Right lobe of liver (tissue), 6 donors: ENCODE measurements around the gene DPYD. TPM values are rescaled to one million over a fixed set of nuclear protein-coding genes. Genes with fewer than 3 reads are reported as not detected.

ENCODE experiments used
- ATAC-seq, 4 donors: fragments of 200-7000 bp; cut with Tn5 transposase; one replicate each; pipeline ENCODE4 v1.9.1; 2020; ENCODE audit warnings: mild to moderate bottlenecking in 4 of 4, moderate library complexity in 4 of 4
- DNase-seq, 3 donors: peaks; one replicate each; pipeline ENCODE4 v3.0.0-alpha.2; 2020
- H3K27ac ChIP-seq, 3 donors: fragments of 200-600 bp; one replicate each; pipeline ENCODE4 v1.8.0; 2022
- H3K27me3 ChIP-seq, 2 donors: fragments of 200-600 bp; one replicate each; pipeline ENCODE4 v1.8.0; 2022
- H3K36me3 ChIP-seq, 4 donors: fragments of 200-600 bp; sonication (generic) in 1 of 4; one replicate each; pipeline versions ENCODE4 v1.5.1 to v1.8.0; 2017 to 2022; ENCODE audit warnings: control low read depth in 1 of 4
- H3K4me1 ChIP-seq, 4 donors: fragments of 200-600 bp; sonication (generic) in 1 of 4; one replicate each; pipeline versions ENCODE4 v1.5.1 to v1.8.0; 2017 to 2022; ENCODE audit warnings: control low read depth in 1 of 4
- H3K4me3 ChIP-seq, 3 donors: fragments of 200-600 bp; one replicate each; pipeline ENCODE4 v1.8.0; 2022
- H3K9me3 ChIP-seq, 4 donors: fragments of 200-600 bp; sonication (generic) in 1 of 4; one replicate each; pipeline versions ENCODE4 v1.5.1 to v1.8.0; 2017 to 2022; ENCODE audit warnings: control low read depth in 1 of 4
- CTCF ChIP-seq, 4 donors: fragments of 200-600 bp in 3 of 4; fragments of 450-650 bp in 1 of 4; IDR thresholded peaks; one replicate each; pipeline versions ENCODE4 v1.5.1 to v1.8.0; 2016 to 2022; ENCODE audit warnings: antibody characterized with exemption in 4 of 4, mild to moderate bottlenecking in 2 of 4
- POLR2A ChIP-seq: fragments of 450-650 bp; IDR thresholded peaks from one replicate; pipeline ENCODE4 v1.6.1; 2017; ENCODE audit warnings: antibody characterized with exemption, mild to moderate bottlenecking
- WGBS: methylation state at CpG from one replicate; pipeline ENCODE4 v1.1.6; 2018; ENCODE audit warnings: low coverage, low lambda C conversion rate; ENCODE audit not compliant: insufficient coverage; ENCODE audit errors: missing lambda C conversion rate; 5-methylcytosine and 5-hydroxymethylcytosine counted together
- intact Hi-C, 2 donors: fragments of 100-400 bp; cut with DNase I; formaldehyde crosslinking; loops; one replicate each; pipeline versions ENCODE4 v1.11.2 to v1.14.1; 2022
- total RNA-seq, 6 experiments: library from RNA; depleted of rRNA in 2 of 6; stranded (reverse); fragments of >200 nt in 2 of 6; fragmentation: NEBNext Ultra II Directional in 3 of 6; extraction: Animal tissue kit (Norgen Biotek cat#: 25700) in 3 of 6; gene quantifications; one replicate each; pipeline versions ENCODE4 v1.1.0 to v1.2.4, GENCODE V29; 2016 to 2023
- donor health status: DM: no; HTN: yes; CAD: no.
- donor health status: DM: no; HTN: no; CAD: no.
- donor health status: DM: no; HTN: no; CAD: no.
- donor health status: DM: no; HTN: yes; CAD: no.
- donor health status: DM: no; HTN: yes; CAD: no.

DPYD gene
- total RNA-seq, 6 experiments from 2014 or later: 25.2 to 74.4 (median 40.0) TPM

DNA sequence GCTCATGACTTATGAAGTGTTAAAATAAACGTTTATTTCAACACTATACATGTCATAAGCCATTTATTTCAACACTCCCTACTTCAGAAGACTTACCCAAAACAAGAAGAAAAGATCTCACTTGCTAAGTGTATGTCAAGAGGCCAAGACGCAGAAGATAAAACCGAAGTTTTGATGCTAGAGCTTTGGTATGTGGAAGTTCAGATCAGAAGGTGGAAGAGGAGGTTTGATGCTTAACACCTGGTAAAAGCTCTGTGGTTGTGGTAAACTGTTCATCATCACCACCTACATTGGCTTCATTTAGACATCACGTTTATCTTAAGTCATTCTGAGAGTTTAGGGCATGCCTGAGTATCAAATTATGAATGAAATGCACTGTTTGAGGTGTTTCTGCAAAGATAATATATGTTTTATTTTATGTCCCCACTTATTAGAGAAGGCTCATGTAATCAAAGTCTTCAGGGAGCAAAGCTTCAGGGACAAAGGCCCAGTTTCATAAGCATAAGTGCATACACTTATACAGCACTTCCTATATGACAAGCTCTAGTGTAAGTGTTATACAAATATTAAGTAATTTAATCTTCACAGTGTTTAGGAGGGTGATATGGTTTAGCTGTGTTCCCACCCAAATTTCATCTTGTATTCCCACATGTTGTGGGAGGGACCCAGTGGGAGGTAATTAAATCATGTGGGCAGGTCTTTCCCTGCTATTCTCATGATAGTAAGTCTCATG, 665.9 kb downstream of the DPYD start:
- no peaks in the 10 kb centered on the region for H3K36me3 ChIP-seq
- 65% methylated on average over 4 of the region's 4 CpGs for WGBS
- H3K9me3 ChIP-seq: no peaks in the 10 kb centered on the region
- ATAC-seq (no peak), DNase-seq (no peak)
- no peak overlapping the region for H3K4me3 ChIP-seq
- peaks cover 0 to 14% (median 6%) of the 10 kb centered on the region in 4 donors for H3K4me1 ChIP-seq
- intact Hi-C loops: no loop called here
- H3K27ac ChIP-seq: no peak overlapping the region
- TF ChIP-seq CTCF (IDR thresholded peaks at IDR 0.05): no peak
- TF ChIP-seq POLR2A: no peak
- H3K27me3 ChIP-seq: no peaks in the 10 kb centered on the region

DNA sequence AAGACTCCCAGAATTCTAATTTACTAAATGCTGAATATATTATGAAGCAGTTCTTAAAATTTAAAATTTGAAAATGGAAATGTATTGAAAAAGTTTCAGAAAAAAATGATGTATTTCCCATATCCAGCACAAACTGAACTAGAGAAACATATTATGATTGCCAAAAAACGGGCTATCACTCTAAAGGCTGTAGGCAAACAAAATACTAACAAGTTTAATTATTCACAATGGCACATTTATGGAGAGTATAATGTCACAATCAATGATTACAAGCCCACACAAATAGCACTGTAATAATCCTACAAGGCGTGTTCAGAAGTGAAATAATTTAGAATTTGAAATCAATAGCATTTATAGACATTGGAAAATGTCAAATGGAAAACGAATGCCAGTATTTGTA, 667.9 kb downstream of the DPYD start:
- Histone ChIP-seq H3K4me3 (no peak overlapping the region), H3K4me1 (peaks cover 0 to 14% (median 6%) of the 10 kb centered on the region in 4 donors), H3K9me3 (no peaks in the 10 kb centered on the region), H3K27ac (no peak overlapping the region), H3K27me3 (no peaks in the 10 kb centered on the region), H3K36me3 (no peaks in the 10 kb centered on the region)
- no peak for DNase-seq
- TF ChIP-seq CTCF (IDR thresholded peaks at IDR 0.05) (no peak), POLR2A (no peak)
- WGBS: 37% methylated on average over 3 of the region's 3 CpGs
- peak in 3 of 4 donors; percentile 33 to 79 (median 58) for ATAC-seq
- intact Hi-C loops: no loop called here

DNA sequence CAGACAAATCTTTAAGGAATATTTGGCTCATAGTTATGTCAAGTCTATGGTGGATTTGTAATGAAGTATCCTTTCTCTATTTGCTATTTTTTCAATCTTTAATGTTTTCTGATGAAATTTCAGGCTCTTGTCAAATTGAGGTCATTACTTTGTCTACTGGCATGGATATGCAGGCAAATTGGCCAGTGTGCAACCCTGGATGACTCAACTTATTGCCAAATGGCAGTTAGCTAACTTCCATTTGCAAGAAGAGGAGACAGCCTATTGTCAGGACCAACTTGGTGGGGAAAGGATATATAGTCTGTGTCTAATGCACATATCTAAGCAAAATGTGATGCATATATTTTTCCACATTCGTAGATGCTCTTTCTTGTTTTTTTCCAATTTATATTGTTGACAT, 668.8 kb downstream of the DPYD start:
- ATAC-seq (peak; percentile 75 to 97 (median 95)), DNase-seq (peak in 1 of 3 donors; percentile 67)
- WGBS: 37% methylated on average over 1 of the region's 1 CpG
- TF ChIP-seq CTCF (IDR thresholded peaks at IDR 0.05) (no peak), POLR2A (no peak)
- intact Hi-C loops: no loop called here
- H3K9me3 ChIP-seq: no peaks in the 10 kb centered on the region
- no peak overlapping the region for H3K27ac ChIP-seq
- peaks cover 0 to 14% (median 6%) of the 10 kb centered on the region in 4 donors for H3K4me1 ChIP-seq
- H3K36me3 ChIP-seq: no peaks in the 10 kb centered on the region
- no peaks in the 10 kb centered on the region for H3K27me3 ChIP-seq
- H3K4me3 ChIP-seq: no peak overlapping the region

GRCh38 chr1:97247196-97247595, 673.6 kb downstream of the DPYD start:
- intact Hi-C loops: no loop called here
- Histone ChIP-seq H3K4me3 (no peak overlapping the region), H3K4me1 (peaks cover 0 to 1% (median under 1%) of the 10 kb centered on the region in 4 donors), H3K27me3 (no peaks in the 10 kb centered on the region), H3K9me3 (no peaks in the 10 kb centered on the region), H3K36me3 (no peaks in the 10 kb centered on the region), H3K27ac (no peak overlapping the region)
- no peak for TF ChIP-seq CTCF (IDR thresholded peaks at IDR 0.05)
- no peak for DNase-seq
- peak in 1 of 4 donors; percentile 34 for ATAC-seq
